Body of pancreas (tissue), 4 donors: ENCODE data around the gene GNG14.

ENCODE experiments used
- POLR2A ChIP-seq, 3 donors: fragments of 450-650 bp; IDR thresholded peaks; one replicate each; pipeline ENCODE4 v1.6.1; 2016; ENCODE audit warnings: antibody characterized with exemption in 3 of 3, mild to moderate bottlenecking in 2 of 3
- TF ChIP-seq, protein P1 (sequence below), 7 experiments: fragments of 450-650 bp in 4 of 7; fragments of 200-600 bp in 3 of 7; sonication (generic) in 3 of 7; IDR thresholded peaks; one replicate each; pipeline ENCODE4 v1.5.1; 2016 to 2019; ENCODE audit warnings: antibody characterized with exemption in 7 of 7

DNA sequence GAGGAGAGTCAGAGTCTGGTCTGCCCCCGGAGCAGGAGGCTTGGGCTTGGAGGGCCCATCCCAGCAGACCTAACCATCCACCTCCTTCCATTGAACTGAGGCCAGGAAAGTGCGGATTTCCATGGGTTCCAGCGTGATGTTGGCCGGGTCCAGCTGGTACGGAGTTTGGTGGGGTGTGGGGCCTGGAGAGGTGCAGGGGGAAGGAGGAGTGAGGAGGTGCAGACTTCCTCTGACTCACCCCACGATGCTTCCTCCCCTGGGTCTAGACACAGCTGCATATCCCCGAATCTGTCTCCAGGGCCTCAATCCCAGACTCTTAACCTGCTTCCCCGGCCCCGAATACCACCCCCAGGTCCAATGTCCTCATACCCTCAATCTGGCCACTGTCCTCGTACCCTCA is 41.2 kb upstream of the GNG14 start:
- TF ChIP-seq, protein P1, sequence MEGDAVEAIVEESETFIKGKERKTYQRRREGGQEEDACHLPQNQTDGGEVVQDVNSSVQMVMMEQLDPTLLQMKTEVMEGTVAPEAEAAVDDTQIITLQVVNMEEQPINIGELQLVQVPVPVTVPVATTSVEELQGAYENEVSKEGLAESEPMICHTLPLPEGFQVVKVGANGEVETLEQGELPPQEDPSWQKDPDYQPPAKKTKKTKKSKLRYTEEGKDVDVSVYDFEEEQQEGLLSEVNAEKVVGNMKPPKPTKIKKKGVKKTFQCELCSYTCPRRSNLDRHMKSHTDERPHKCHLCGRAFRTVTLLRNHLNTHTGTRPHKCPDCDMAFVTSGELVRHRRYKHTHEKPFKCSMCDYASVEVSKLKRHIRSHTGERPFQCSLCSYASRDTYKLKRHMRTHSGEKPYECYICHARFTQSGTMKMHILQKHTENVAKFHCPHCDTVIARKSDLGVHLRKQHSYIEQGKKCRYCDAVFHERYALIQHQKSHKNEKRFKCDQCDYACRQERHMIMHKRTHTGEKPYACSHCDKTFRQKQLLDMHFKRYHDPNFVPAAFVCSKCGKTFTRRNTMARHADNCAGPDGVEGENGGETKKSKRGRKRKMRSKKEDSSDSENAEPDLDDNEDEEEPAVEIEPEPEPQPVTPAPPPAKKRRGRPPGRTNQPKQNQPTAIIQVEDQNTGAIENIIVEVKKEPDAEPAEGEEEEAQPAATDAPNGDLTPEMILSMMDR (IDR thresholded peaks at IDR 0.05): no peak
- no peak for TF ChIP-seq POLR2A (IDR thresholded peaks at IDR 0.05)
